Activated naive CD4-positive, alpha-beta T cell treated with anti-CD3 and anti-CD28 coated beads, Interleukin-2, amount 50 U/mL, for 16 hours (primary cell): ENCODE measurements around the gene SPC25.

Source experiments
- DNase-seq: peaks from one replicate; pipeline ENCODE4 v3.0.0-alpha.2; 2020

SPC25 gene

GRCh38 chr2:168835969-168836368 is 54.3 kb downstream of the SPC25 start:
- DNase-seq: no peak

- DNase-seq: no peak
These were observed 58.6 kb downstream of the SPC25 start for GRCh38 chr2:168831662-168832061.

- no peak for DNase-seq
These were observed 59.3 kb downstream of the SPC25 start for GRCh38 chr2:168830958-168831357.

- no peak for DNase-seq
These were observed 65.1 kb downstream of the SPC25 start for GRCh38 chr2:168825126-168825525.

GRCh38 chr2:168821992-168822391 is 68.2 kb downstream of the SPC25 start:
- DNase-seq: no peak

- no peak for DNase-seq
These were observed 68.7 kb downstream of the SPC25 start for GRCh38 chr2:168821577-168821976.
